ENCODE data around the gene TBC1D3L.
"Not testable (repeated sequence)": the region's sequence is repeated elsewhere in the genome, so short reads cannot be mapped to it uniquely, and the experiment has no call there.

TBC1D3L gene

GRCh38 chr17:37988960-37989359 is at the start of gene TBC1D3L:
TBC1D3L (minus strand) TSS chr17:37989060; CDS start chr17:37987520, 1,540 bp downstream.
- DNase-seq = not testable (repeated sequence)

- DNase-seq = not testable (repeated sequence)
Measured at GRCh38 chr17:38003676-38004075, 14.8 kb upstream of the TBC1D3L start, which contains the start of gene TBC1D3D. TBC1D3D (plus strand) TSS chr17:38003976; CDS start chr17:38005561, 1,585 bp downstream.
